RCC 7860 (cell line): ENCODE data around the gene NR2E1.

Experiments used
- DNase-seq: peaks from one replicate; pipeline ENCODE4 v3.0.0-alpha.2; 2015; ENCODE audit warnings: low spot score
- FAIRE-seq: peaks from 2 replicates; lab custom pipeline; 2012; peaks lifted over from hg19 to GRCh38; lab: Jason Lieb, UNC

Gene NR2E1

DNA sequence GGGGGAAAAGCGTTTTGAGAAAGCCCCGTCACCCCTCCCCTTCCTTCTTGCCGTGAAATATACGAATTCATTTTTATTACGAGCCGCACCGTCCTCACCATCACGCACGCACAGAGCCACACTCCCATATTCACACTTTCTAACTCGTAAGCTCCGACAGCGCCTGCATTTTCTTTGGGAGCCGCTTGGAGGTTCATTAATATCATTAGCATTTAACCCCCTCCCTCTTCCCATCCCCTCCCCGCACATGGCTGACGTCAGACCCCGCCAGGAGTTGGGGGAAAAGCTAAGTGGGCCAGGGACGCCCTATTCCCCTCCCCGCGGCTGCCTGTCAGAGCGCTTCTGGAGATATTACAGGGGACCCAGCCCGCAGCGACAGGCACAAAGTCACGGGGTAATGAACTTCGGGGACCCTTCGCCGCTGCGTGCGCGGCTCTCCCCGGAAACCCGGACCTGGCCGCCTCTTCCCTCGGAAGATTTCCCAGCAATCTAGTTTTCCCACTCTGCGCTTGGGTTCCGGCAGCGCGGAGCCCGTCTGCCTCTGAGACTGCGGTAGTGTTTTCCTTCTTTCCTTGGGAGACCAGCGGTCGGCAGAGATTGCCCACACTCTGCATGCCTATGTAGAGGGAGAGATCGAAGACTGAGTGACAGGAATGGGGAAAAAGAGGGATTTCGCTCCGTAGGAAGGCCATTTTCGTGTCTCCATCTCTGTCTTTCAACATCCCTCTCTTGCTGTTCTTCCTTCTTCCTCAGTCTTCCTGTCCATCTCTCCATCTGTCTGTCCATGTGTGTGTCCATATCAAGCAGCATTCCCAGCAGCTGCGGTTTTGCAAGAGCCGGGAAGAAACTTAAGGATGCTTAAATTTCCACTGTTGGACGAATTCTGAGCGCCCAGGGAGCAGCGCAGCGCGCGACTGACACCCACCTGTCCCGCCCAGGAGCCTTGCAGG lies at the start of gene NR2E1:
TSS of gene NR2E1 (plus strand) at position 309 of the 950 bp plus-strand sequence. CDS start 744 bp downstream, outside the sequence.
- no peak for DNase-seq
- no peak for FAIRE-seq

DNA sequence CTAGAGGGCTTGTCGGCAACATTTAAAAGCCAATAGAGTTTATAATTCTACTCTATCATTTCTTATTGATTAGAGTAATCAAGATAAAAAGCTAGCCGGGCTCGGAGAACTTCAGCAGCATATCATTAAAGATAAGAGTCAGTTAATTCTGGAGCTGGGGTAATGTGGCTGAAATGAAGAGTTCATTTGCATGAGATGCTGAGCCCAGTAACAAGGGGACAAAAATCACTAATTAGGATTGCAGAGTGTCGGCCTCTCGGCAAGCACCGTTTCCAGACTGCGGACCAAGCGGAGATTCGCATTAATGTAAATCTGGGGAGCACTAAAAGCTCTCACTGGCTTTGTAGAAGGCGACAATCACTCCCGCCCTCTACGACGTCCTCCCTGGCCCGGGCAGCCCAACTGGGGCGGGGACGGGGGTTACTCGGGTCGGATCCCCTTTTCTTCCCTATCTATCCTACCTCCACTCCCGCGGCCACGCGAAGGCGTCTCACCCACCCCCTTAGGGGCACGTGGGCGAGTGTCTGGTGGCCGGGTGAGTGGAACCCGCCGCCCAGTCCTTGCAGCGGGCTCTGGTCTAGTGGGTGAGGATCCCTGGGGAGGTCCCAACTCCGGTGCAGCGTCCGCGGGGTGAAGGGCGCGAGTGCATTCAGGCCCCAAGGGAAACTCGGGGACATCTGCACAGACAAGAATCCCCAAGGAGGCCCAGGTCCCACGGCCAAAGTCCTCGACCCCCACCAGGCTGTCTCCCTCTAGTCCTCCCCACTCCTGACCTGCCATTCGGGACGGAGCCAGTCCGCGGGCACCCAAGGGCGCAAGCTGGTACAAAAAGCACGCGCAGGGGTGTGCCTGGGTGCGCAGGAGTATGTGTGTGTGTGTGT lies 49.0 kb upstream of the NR2E1 start:
- no peak for FAIRE-seq

DNA sequence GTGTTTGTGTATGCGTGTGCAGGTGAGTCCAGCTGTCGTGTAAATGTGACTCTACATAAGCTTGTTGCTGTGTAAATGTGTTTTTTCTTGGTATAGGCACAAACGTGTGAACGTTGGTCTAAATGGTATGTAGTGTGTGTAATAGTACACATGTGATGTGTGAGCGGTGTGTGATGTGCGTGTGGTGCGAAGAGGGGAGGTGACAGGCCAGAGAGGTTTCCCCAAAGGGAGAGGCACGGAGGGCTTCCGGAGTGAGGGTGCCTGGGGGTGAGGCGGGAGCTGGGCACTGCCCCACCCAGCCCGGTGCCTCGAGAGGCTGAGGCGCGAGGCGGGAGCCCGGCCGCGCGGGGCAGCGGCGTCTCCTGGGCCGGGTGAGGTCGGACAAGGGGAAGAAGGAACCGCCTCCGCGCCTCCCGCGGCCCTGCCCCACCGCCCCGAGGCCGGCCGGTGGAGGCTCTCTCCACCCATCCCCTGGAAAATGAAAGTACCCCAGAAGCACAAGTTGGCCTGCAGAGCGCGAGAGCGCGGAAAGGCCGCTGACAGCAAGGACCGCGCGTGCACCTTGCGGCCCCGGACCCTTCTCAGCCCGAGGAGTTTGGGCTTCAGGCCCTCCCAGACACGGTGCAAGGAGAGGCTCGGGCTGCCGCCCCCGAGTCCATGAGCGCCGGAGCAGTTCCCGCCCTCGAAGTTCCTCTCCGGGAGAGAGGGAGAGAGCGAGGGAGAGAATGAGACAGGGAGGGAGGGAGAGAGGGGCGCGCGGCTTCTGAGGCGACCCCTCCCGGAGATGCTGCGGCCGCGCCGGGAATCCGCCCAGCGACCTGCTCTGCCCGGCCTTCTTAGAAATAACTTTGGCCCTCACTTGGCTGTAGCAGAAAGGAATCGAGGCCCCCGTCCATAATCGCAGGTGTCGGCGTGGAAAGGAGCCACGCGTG lies 48.1 kb upstream of the NR2E1 start:
- no peak for DNase-seq
- no peak for FAIRE-seq

More for the DNA sequence above, 49.0 kb upstream of the NR2E1 start:
- no peak for DNase-seq

DNA sequence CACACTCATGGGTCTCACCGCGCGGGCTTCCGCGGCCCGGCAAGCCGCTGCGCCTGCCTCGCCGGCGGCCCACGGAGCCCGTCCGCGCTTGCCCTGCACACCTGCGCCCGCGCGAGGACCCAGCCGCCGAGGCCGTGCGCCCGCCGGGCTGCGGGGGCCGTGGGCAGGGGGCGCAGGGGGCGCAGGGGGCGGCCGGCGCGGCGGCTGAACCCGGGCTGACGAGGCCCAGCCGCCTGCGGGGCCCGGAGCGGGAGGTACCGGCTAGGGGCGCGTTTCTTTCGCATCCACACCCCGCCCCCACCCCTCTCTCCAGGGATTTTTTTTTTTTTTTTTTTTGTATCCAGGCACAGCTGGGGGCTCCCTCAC lies 47.5 kb upstream of the NR2E1 start:
- DNase-seq (no peak), FAIRE-seq (no peak)

DNA sequence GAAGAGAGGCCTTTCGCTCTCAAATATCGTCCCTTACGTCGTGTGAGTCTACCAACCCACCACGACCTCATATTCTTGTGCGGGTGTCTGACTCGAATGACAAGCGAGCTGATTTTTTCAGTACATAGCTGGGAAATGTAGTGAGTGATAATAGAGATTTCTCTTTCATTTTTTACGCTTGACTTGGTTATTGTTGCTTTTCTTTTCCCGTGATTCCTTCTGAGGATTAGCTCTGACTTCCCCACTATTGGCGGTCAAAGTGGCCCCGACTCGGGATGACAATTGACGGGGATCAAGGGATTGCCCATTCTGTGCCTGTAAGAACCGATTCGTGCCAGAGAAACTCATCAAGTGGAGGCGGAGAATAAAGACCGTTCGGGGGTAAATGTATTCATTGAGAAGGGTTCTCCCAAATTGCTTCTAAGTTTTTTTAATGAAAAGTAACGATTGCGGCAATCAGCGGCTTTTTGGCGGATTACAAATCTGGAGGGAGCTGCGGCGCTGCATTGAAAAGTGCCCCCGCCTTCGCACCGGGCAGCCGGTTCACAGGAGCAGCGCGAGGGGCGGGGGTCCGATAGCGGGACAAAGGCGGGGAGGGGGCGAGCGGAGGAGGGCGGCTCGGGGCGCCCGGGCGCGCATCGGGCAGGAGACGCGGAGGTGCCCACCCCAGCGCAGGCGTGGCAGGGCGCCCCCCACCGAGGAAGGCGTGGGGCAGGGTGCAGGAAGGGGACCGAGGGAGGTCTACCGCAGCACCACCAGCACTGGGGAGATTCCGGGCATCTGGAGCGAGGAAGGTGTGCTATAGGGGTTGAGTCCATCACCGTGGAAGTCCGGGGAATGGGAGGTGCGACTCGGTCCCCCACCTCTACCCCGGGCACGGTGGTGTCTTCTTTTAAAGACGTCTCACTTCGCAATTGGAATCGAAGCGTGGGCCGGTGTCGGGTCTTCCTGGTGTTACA lies 46.7 kb upstream of the NR2E1 start:
- FAIRE-seq (no peak), DNase-seq (no peak)

DNA sequence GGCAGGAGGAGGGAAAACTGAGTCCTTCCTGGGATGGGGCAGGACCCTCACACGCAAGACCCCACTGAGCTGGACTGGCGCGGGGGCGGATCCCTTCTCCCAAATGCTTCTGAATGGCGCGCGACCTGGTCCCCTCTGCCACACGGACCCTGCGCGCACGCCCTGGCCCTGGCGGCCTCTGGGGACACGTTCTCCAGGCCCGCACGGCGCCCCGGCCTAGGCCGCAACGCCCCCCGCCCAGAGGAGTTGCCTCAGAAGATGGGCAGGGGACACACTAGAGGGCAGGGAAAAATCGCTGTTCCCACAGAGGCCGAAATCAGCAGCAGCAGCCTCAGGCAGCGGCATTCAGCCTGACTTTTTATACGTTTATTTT lies 46.1 kb upstream of the NR2E1 start:
- DNase-seq (no peak), FAIRE-seq (no peak)

DNA sequence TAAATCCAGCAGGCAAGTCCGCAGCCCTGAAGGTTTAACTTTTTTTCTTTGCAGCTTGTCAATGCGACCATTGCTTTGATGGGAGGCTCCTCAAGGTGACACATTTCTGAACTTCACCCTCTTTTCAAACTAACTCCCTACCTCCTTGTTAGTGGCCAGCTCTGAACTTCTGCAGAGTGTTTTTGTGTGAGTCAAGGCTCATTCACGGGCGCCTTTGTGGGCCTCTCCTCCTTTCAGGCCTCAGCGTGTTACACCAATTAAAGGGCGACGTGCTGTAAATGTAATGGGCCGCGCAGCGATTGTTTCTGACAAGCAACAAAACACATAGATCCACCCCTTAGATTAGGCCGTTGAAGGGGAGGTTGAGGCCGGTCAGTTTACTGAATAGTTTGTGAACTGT lies 45.5 kb upstream of the NR2E1 start:
- FAIRE-seq (no peak), DNase-seq (no peak)

DNA sequence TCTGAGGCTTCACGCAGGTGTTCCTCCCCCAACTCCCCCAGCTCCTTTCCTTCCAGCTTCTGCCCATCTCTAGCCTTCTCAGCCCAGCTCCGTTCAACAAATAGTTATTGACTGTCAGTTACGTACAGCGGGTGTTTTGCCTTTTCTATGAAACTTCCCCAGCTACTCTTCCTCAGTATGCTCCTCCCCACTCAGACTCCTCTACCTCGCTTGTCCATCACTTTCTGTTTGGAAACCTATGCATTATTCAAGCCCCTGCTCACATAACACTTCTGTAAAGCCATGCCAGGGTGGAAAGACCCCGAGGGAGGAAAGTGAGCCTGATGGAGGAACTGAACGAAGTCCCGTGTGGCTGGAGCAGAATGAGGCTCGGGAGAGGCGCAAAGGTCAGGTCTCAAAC lies 44.2 kb upstream of the NR2E1 start:
- no peak for FAIRE-seq
- no peak for DNase-seq

DNA sequence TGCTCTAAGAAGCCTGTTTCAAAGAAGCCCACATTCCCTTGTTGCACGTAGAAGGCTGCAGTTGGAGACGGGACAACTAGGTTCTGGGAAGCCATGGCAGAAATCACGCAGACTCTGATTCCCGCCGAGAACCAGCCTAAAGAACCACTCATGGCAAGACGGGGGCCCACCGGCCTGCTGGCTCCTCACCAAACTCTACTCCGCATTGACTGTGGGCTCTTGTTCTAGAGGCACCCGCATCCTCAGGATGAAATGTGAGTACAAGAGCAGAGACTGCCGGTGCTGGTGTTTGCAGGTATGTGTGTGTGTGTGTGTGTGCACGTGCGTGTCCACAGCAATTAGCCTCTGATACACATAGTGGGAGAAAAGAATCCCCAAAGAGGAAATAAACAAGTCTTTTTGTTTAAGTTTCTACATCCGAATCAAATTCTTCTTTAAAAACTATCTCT lies 42.3 kb upstream of the NR2E1 start:
- FAIRE-seq: no peak
- DNase-seq: no peak

DNA sequence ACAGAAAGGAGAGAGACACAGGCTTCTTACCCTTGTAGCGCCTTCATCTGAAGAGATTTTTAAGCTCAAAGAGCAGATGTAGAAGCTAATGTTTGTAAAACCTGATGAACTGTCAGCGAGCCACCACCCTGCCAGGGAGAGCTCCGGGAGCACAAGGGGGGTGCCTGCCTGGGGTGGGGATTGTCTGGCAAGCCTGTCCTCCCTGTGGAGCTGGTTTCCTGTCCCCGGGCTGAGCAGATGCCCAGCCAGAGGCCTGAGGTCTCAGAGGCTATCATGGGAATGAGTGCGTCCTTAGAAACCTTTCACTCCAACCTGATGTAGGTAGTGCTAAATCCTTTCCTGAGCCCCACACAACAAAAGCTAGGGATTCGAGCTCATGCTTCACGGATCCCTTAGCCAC lies 41.9 kb upstream of the NR2E1 start:
- no peak for DNase-seq
- no peak for FAIRE-seq

DNA sequence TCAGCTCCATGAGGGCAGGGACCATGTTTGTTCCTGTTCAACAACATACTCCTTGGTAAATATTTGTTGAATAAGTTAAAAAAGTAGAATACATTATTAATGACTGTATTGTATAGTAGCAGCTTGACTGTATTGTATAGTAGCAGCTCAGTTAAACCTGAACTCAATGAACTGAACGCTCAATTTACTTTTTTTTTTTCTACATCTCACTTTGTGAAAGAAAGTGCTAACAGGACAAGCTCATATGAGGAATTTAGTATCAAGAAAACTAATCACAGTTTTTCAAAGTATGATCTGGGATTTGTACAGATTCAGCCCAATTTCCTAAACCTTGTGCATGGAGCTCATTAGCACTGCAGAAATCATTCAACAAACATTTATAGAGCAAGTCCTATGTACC lies 38.8 kb upstream of the NR2E1 start:
- DNase-seq: no peak
- no peak for FAIRE-seq

DNA sequence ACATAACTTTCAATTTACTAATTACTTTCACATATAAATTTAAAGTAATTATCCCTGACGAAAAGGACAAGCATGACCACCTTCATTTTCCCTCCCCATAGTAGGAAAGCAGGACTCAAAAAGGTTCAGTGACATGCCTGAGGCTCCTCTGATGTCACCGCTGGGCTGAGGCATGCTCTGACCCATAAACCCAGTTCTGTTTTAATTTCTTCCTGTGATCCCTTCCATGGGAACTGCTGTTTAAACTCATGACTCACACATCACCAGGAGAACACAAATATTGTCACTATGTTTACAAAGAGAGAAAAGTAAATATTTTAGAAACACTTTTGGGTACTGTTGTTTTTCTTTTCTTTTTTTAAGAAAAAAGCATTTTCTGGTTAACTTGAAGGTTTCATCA lies 38.0 kb upstream of the NR2E1 start:
- DNase-seq (peak; percentile 13), FAIRE-seq (no peak)

DNA sequence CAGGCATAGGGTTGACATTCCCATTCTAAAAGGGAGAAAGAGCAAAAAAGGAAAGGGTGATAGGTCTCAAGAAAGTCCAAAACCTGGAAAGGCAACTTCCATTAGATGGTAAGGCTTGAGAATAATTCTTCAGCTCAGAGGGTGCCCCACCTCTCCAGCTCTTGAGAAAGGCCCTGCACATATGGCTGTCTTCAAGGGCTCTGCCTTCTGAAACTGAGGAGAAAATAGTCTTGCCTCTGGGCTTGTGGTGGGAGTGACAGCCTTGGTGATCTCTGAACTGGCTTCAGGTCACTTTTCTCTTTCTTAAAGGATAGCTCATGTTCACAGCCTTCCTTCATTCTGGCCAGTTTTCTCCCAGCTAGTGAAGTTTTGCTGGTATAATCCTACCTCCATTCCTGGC lies 35.6 kb upstream of the NR2E1 start:
- DNase-seq: no peak
- no peak for FAIRE-seq

DNA sequence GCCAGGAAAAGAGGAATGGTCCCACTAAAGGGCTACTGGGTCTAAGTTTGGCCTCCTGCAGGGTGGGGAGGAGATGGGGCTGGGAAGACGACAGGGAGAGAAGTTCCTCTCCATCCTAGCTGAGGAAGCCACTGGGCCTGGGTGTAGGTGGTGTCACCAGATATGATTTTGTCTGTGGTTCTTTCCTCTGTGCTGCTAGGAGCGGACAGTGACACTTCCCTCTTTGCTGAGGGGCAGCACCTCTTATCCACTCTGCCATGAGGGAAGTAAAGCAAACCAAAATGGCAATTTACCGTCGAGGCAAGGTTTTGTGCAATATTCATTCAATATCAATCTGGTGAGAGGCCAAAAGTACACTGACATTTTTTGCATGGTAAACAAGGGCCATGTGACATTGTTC lies 33.0 kb upstream of the NR2E1 start:
- DNase-seq: no peak
- no peak for FAIRE-seq

DNA sequence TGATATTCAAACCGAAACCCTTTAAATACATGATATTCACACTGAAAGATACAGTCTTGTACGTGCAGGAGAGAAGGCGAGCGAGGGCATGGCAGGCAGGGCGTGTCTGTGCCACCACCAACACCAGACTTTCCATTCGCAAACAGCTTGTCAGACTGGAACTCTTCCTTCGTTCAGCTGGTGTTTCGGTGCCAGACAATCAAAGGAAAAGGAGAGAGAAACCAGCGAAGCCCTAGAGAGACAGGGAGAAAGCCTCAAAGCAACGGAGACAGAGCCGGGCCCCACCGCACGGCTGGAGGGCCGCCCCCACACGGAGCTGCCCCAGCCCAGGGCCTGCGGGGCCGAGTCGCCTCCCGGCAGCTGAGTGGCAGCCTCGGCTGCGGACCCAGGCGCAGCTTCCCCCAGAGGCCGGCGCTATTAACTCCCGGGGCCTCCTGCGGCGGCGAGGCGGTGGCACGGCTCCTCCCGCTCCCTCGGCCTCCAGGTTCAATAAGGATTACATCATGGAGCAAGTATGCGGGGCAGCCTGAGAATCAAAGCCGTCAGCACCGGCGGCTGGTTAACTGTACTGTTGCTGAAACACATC lies 32.1 kb upstream of the NR2E1 start:
- DNase-seq (peak; percentile 73), FAIRE-seq (no peak)

DNA sequence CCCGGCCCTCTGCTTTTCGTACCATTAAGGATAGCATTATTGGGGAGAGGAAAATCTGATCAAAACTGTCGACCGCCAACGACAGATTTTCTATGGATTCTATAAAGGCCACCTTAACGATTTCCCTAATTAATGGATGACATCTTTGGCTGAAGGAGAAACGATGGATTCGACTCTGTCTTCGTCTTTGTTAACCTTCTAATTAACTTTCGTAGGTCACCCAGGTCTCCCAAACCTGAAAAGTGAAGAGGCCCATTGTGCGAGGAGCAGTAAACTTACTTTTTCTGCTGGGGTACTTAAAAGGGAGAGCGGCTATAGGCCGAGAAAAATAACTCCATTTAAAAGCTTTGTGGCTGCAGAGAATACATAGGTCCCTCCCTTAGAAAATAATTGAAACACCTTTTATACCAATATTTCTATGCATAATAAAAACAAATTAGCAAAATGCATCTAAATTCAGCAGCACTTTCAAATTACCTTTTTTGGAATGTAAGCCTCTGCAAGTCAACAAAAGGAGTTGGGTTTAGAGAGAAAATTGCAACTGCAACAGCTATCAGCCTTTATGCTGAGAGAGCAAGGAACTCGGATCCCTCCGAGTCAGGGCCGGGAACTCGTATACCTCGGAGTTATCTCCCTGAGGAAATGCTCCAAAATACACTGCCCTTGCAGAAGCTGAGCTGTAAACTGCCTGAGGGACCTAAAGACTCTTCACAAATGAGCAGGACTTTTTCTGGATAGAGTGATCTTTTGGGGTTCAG lies 31.4 kb upstream of the NR2E1 start:
- DNase-seq (no peak), FAIRE-seq (no peak)

DNA sequence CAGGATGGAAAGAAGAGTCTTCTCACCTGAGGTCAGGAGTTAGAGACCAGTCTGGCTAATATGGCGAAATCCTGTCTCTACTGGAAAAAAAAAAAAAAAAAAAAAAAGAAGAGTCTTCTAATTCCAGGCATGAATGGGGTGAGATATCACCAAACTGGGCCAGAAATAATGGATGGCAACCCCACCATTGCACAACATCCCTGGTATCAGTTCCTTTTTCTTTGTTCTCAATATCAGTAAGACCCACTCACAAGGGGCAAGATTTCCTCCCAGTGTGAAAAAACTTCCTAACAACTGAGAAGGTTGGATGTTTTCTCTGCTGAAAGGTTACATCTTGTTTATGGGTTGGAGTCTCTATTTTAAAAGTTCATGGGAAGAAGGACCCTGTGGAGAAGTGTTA lies 23.6 kb upstream of the NR2E1 start:
- no peak for DNase-seq
- no peak for FAIRE-seq

DNA sequence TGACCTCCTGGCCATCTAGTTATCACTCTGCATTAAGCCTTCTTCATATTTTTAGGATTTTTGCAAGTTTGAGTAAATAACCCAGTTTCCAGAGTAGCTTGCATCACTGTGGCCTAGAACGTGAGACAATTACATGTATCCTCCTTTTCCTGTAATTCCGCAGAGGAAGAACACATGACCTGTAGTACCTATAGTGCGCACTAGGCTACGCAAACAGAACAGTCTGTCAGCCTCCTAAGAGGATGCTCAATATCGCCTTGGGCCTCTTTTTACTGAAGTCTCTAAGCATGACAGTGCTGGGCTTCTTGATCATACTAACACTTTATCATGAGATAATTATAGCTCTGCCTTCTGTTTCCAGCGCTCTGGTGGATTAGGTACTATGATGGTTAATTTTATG lies 20.2 kb upstream of the NR2E1 start:
- FAIRE-seq: no peak
- no peak for DNase-seq

DNA sequence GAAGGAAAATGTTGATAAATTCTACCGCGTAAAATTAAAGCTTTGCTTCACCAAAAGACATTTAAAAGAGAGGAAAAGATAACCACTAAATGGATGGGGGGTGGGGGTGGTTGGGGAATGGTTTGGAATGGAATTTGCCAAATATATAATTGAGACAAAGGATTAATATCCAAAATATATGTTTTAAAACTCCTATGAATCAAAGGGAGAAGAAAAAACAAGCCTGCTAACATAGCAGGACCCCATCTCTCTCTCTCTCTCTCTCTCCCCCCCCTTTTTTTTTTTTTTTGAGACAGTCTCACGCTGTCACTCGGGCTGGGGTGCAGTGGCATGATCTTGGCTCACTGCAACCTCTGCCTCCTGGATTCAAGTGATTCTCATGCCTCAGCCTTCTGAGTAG lies 13.4 kb upstream of the NR2E1 start:
- DNase-seq: no peak
- FAIRE-seq: no peak
